ENCODE results near the gene CRYZL1.
"Not testable (repeated sequence)": the region's sequence is repeated elsewhere in the genome, so short reads cannot be mapped to it uniquely, and the experiment has no call there.

CRYZL1 gene

GRCh38 chr21:33660406-33660805 is 18.9 kb upstream of the CRYZL1 start:
- DNase-seq: no peak

DNA sequence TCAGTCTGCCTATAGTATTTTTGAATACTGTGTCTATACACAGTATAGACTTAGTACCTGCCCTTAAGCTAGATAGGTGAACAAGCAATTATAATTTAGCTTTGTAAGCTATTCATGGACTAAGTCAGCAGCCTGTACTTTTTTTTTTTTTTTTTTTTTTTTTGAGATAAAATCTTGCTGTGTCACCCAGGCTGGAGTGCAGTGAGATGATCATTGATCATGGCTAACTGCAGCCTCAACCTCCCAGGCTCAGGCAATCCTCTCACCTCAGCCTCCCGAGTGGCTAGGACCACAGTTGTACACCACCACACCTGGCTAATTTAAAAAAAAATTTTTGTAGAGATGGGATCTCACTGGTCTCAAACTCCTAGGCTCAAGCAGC is 18.0 kb upstream of the CRYZL1 start:
- DNase-seq: no peak

GRCh38 chr21:33658919-33659567 is 17.5 kb upstream of the CRYZL1 start:
- no peak for DNase-seq

- DNase-seq: no peak
Observed at GRCh38 chr21:33657124-33657820, 15.7 kb upstream of the CRYZL1 start.

GRCh38 chr21:33655588-33656221 is 14.2 kb upstream of the CRYZL1 start:
- no peak for DNase-seq

DNA sequence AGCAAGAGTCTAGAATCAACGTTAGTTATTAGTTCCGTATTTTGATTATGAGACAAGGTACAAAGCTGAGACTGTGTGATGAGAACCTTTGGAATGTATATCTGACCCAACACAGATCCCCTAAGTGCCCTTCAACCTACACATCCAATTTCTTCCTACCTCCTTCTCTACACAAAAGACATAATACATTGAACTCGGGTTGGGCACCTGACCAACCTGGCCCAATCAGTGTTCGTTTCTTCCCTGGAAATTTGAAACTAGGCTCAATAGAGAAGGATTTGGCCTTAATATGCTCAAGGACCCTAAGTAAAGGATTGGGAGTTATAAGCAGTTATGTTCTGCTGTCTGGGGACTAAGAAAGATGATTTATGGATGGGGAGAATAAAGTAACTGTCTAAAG is 12.9 kb upstream of the CRYZL1 start:
- DNase-seq: no peak

DNA sequence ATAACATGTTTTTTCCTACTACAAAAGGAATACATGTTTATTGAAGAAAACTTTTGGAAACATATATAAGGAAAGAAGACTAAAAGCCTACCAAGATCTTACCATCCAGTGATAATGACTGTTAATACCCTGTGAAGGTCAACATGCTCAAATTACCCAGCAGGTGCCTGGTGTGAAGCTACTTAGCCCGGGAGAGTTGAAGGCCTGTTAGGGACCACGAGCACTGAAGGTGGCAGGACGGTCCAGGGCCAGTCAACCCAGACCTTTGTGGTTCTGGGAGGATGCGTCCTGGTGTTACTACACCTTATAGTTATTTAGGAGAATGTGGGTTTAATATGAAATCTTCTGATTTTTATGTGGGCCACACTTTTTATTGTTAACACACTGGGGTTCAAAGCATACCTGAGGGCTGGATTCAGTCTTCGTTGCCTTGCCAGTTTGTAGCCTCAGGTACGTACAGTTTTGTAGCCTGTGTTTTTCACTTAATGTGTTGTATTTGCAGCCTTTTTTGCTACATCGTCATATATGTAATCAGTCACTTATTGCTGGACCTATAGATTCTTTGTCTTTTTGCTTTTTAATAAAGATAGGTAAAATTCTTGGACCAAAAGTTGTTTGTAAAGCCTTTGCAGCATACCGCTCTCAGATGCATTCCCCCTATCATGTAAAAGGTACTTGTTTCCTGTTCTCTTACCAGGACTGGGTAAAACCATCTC is 10.6 kb upstream of the CRYZL1 start:
- DNase-seq: no peak

- no peak for DNase-seq
Observed at GRCh38 chr21:33650929-33651509, 9.5 kb upstream of the CRYZL1 start.

- no peak for DNase-seq
Observed at GRCh38 chr21:33650230-33650629, 8.7 kb upstream of the CRYZL1 start.

- DNase-seq: no peak
Observed at GRCh38 chr21:33648555-33648954, 7.0 kb upstream of the CRYZL1 start.

DNA sequence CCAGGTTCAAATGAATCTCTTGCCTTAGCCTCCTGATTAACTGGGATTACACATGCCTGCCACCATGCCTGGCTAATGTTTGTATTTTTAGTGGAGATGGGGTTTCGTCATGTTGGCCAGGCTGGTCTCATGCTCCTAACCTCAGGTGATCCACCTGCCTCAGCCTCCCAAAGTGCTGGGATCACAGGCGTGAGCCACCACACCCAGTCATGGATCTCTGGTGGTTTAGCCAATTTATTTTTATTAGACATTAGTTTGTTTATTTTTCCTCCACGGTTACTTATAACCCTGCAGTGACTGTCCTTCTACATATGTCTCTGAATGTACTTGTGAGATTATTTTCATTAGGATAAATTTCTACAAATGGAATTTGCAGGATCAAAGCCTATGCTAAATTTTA is 6.0 kb upstream of the CRYZL1 start:
- DNase-seq: no peak

GRCh38 chr21:33645730-33646129 is 4.2 kb upstream of the CRYZL1 start:
- no peak for DNase-seq

- no peak for DNase-seq
Observed at GRCh38 chr21:33644383-33645074, 3.0 kb upstream of the CRYZL1 start.

DNA sequence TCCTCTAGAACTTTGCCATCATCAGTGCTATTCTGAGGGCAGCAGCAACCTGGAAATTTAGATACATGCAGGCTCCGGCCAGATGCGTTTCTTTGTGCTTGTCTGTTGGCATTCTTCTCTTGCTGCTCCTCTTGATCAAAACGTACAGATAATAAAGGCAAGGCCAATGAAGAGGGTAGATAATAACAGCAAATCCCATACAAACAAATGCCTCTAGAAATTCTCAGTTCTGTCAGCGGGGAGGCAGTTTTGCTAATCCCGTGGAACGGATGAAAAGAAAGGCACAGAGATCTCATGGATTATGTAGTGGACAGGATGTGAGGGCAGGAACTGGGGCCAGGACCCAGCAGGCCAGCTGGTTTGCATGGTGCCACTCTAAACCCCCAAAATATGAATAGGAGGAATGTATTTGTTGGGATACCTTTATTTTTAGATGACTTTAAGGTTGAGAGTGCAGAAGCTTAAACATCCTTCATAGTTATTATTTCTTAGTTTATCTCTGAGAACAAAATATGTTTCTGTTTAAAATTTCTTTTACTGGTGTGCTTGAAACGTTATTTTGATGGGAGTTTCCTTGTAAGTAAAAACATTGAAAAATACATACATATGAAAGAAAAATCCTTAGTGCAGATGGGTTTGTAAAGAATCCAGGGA is 2.2 kb upstream of the CRYZL1 start:
- peak in 2 of 14 donors; percentile 6 to 37 for DNase-seq

GRCh38 chr21:33642896-33643657 is 1.5 kb upstream of the CRYZL1 start:
- peak in 5 of 14 donors; percentile 12 to 45 (median 30) for DNase-seq

DNA sequence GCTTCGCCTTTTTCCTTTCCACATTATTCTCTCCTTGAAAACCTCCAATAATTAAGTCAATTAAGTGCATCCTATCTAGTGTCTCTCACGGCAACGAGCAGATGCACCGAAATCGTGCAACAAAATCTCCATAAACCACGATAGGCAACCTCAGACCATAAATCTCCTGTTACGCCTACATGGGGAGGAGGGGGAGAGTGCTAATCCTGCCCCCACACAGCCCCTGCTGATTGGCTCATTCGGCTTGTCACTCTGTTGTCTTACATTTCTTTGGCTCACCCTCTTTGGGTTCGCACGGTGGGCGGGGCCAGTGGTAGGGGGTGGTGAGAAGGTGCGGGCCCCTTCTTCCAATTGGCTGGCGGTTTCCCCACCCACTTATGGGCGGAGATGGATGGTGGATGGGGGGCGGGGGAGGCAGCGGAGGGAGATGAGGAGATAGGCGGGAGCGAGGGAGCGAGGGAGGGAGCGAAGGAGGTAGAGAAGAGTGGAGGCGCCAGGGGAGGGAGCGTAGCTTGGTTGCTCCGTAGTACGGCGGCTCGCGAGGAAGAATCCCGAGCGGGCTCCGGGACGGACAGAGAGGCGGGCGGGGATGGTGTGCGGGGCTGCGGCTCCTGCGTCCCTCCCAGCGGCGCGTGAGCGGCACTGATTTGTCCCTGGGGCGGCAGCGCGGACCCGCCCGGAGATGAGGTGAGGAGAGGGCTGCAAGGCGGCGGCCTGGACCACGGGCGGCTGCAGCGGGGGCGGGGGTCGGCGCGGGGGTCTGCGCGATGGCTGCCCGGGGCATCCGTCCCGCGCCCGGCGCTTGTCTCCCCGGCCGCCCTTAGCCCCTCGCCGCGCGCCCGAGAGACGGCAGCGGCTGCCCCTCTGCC is 720 bp upstream of the CRYZL1 start, which contains the start of gene ITSN1:
TSS of gene ITSN1 (plus strand) at position 475 of the 869 bp plus-strand sequence. CDS start 76,328 bp downstream, outside the sequence.
- peak; percentile 95 to 100 (median 99) for DNase-seq

GRCh38 chr21:33640697-33641351 is 717 bp downstream of the CRYZL1 start:
- DNase-seq: no peak

DNA sequence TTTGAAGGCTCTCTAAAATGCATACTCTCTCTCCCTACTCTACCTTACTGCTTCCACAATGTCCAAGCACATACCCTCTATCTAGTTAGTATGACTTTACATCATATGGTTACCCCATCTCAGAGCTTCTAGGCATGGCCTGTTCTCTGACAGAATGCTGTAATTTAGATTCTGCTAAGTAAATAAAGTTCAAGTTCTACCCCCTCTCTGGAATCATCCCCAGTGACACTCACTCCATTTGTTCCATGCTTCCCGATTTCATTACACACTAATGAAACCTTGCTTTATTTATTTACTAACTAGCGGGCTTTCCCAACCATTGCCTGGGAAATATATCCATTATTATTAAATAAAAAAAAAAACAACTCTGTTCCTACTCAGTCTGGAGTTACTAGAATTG is 7.3 kb downstream of the CRYZL1 start:
- DNase-seq: no peak

GRCh38 chr21:33626151-33626550 is 15.4 kb downstream of the CRYZL1 start:
- not testable (repeated sequence) for DNase-seq

Measured in C1 segment of cervical spinal cord (tissue), 14 donors.